NCI-H146 treated with DMSO at 0.1 percent for 48 hours (cell line): ENCODE data around the gene KRTAP12-3.

ENCODE experiments used
- DNase-seq: peaks from one replicate; lab custom pipeline; 2025; ENCODE audit not compliant: unreplicated experiment; lab: John Stamatoyannopoulos, UW

KRTAP12-3 gene

DNA sequence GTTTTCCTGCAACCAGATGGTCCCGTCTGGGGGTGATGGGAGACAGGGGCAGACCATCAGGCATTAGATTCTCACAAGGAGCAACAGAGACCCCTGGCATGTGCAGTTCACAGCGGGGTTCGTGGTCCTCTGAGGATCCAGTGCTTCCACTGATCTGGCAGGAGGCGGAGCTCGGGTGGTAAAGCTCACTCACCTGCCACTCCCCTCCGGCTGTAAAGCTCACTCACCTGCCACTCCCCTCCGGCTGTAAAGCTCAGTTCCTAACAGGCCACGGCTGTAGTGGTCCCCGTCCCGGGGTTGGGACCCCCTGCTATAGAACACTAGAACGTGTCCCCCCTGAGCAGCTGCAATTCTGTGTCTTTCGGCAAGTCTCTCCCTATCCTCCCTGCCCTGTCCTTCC, 43.8 kb downstream of the KRTAP12-3 start:
- no peak for DNase-seq

DNA sequence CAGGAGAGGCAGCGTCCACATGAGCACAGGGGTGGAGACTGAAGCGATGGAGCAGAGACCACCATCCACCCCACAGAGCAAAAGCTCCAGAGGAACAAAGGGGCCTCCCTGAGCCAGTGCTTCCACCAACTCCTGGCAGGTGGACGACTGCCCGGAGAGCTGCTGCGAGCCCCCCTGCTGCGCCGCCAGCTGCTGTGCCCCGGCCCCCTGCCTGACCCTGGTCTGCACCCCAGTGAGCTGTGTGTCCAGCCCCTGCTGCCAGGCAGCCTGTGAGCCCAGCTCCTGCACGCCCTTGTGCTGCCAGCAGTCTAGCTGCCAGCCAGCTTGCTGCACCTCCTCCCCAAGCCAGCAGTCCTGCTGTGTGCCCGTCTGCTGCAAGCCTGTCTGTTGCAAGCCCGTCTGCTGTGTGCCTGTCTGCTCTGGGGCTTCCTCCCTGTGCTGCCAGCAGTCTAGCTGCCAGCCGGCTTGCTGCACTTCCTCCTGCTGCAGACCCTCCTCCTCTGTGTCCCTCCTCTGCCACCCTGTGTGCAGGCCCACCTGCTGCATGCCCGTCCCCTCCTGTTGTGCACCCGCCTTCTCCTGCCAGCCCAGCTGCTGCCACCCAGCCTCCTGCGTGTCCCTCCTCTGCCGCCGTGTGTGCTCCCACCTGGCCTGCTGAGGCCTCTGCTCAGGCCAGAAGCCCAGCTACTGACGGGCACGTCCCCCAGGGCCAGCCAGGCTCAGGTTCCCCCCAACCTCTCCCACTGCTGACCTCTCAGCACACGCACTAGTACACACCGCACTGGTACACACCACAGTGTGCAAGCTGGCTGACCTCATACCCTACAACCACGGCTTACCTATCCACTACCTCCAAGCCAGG, 44.6 kb downstream of the KRTAP12-3 start:
- DNase-seq = peak; percentile 32

DNA sequence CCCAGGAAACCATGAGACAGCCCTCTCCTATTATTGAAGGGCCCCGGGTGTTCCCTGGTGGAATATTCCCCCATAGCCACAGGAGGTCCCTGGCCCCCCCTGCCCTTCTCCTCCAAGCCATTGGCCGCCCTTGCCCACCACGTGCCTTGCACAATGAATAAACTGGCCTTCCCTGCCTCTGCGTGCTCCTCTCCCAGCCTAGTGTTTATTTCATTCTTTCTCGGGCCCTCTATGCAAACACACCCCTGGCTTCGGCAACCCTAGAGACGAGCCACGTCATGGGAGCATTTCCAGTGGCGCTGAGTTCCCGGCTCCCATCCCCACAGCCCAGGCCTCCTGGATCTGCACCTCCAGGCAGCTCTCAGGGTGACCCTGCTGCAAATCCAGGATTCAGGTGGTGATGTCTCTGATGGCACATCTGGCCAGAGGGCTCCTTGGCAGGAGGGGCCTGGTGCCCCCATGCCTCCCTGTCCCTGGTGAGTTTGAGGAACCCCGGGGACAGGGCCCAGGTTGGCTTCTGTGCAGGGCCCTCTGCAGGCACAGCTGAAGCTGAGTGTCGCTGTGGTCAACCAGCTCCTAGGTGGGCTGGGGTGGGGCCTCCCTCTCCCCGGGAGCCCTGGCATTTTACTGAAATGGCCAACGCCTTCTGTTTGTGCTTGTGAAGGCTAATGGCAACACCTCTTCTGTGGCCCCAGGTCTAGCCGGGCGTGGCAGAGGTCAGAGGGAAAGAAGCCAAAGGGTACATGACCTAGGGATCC, 45.4 kb downstream of the KRTAP12-3 start:
- DNase-seq = peak; percentile 60

DNA sequence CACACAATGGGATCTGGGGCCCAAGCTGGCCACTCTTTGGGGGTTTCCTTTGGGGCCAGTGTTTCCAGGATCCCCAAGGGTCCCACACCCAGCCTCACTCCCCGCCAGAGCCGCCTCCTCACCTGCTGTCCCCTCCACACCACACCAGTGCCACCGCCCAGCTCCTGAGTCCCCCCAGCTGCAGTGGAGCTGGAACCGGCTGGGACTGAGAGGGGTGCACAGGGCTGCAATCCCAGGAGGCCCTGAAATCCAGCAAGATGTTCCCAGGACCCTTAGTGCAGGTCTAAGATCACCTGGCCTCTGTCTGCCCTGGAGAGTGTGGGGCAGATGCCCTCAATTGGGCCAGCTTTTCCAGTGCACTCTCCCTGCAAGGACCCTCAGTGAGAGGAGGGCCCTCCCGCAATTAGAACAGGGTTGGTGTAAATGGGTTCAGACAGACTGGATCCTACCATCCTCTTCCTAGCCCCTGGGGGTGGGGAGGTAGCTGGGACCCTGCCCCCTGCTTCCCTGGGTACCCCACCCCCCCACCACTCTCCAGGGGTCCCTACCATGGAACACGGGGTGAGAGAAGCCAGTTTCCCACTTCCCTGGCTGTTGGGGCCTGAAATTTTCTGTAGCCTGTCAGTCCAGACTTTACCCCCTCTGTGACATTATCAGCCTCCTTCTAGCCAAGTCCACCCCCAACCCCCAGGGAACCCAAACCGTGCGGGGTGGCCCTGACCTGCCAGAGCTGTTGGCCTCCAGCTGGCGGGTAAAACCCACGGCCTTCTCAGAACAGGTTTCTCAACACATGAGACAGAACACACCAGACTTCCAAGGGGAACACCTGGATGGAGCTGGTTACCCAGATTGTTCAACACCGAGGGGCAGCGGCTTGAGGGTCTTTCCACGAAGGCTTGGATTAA, 46.3 kb downstream of the KRTAP12-3 start:
- no peak for DNase-seq

DNA sequence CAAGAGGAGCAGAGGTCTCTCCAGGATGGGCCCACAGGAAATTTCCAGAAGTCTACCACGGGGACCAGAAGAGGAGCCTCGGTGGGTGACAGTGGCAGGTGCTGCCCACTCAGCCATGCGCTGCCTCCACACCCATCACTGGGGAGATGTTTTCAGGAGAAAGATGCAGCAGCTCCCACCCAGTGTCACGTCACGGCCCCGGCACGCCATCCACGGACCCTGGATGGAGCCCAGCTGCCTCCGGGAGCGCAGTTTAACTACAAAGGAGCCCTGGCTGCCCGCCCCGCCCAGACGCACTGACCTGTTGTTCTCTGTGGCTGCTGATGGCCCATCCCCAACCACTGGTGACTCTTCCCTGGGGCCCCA, 46.9 kb downstream of the KRTAP12-3 start:
- DNase-seq = no peak

DNA sequence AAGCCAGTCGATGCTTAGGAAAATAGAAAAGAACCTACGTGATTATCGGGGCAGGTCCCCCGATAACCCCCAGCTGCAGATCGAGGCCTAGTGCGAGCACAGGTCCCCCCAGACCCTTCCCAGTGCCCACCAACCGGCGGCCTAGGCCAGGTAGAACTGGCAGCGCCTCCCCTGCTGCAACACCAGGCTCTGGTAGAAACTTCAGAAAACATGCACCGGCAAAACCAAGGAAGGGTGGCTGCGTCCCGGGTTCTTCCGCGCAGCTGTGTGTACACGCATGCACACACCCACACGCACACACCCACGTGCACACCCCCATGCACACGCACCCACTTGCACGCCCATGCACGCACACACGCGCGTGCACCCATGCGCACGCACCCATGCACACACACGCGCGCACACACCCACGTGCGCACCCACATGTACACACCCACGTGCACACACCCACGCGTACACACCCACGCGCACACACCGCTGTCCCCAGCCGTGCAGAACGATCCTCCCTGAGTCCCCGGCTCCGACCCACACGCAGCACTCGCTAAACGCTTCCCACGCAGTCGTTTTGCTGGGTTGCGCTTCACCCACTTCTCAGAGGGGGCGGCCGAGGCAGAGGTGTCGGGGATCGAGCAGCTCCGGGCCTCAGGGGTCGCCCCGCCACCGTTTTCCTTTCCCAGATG, 48.4 kb downstream of the KRTAP12-3 start:
- DNase-seq = no peak

DNA sequence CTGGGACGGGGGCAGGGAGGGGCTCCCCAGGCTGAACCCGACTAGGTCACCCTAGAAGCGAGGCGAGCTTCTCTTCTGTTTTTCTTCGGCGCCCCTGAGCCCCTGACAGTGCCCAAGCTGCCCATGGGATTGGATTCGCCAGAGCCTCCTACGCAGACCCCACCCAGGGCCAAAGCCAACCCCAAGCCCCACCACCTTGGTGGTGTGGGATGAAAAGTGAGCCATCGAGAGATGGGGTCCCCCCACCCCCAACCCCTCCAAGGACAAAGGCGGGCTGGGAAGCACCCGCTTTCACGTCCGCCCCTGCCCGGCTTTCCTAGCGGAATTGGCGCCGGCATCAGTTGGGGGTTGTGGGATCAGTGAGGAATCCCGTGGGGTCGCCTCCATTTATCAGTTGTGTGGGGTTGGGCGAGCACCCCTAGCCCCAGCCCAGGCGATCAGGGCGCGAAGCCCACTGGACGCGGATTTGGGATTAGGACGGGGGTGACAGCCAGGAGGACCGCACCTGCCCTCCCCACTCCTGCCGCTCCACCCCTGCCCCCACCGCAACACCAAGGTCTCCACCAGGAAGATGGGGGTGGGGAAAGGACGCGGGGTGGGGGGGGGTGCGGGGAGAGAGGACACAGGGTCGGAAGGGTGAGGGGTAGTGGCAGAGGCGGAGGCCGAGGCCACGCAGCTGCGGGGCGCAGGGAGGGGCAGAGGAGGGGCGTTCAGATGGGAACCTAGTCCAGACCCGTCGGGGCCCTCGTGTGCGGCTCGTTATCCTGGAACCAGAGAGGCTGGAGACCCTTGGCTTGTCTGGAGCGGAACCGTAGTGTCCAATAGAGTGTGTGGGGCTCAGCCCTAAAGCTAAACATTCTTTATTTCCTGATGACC, 49.2 kb downstream of the KRTAP12-3 start:
- no peak for DNase-seq
